Progenitor cell of endocrine pancreas (in vitro differentiated cells): Measurements from ENCODE around the gene DCBLD1. TPM values are rescaled to one million over a fixed set of nuclear protein-coding genes. Genes with fewer than 3 reads are reported as not detected.
A peak's percentile ranks its signal among the peaks of the same experiment; 100 is the strongest.

ENCODE experiments used
- DNase-seq: peaks from one replicate; pipeline ENCODE4 v3.0.0; 2021; ENCODE audit warnings: low spot score; ENCODE audit not compliant: unreplicated experiment
- H3K27ac Mint-ChIP-seq: 2 replicates; pipeline ENCODE4 v1.8.0; 2021; ENCODE audit warnings: mild to moderate bottlenecking, moderate library complexity, mixed read lengths
- H3K27me3 Mint-ChIP-seq: 2 replicates; pipeline ENCODE4 v1.8.0; 2021; ENCODE audit warnings: mixed read lengths
- H3K36me3 Mint-ChIP-seq: 2 replicates; pipeline ENCODE4 v1.8.0; 2022; ENCODE audit warnings: mixed read lengths; ENCODE audit not compliant: insufficient read depth
- H3K4me1 Mint-ChIP-seq: 2 replicates; pipeline ENCODE4 v1.8.0; 2021; ENCODE audit warnings: low read depth, mixed read lengths
- H3K4me3 Mint-ChIP-seq: 2 replicates; pipeline ENCODE4 v1.8.0; 2021; ENCODE audit warnings: low read depth, mild to moderate bottlenecking, moderate library complexity, mixed read lengths
- H3K9me3 Mint-ChIP-seq: 2 replicates; pipeline ENCODE4 v1.8.0; 2021; ENCODE audit warnings: low read depth, mixed read lengths
- total RNA-seq: library from RNA; stranded (reverse); gene quantifications from 2 replicates; pipeline ENCODE4 v1.2.1, GENCODE V29; 2021
- TF ChIP-seq, protein P1 (sequence below): fragments of 200-600 bp; sonication (generic); IDR thresholded peaks from one replicate; pipeline ENCODE4 v1.5.0; 2021; ENCODE audit warnings: antibody characterized with exemption, mild to moderate bottlenecking; ENCODE audit not compliant: unreplicated experiment

The DCBLD1 gene
- total RNA-seq, 1 donor from 2014 or later, result 37.4 TPM

DNA sequence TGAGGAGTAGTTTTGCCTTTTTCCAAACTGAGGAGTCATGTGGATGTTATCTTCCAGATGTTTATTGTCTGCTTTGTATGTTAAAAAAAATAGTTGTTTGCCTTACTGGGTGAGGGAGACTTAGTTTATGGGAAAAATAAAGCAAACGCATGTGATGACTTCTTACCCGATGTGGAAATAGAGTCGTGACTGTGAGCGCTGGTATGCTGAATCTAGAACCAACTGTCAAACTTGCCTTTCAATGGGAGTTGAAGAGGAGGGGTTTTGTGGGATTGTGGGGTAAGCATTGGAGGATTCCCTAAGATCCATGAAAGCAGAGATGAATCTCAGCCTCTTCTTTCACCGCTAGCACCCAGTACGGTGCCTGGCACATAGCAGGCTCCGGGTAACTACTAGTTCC lies 5.3 kb downstream of the DCBLD1 start:
- TF ChIP-seq, protein P1, sequence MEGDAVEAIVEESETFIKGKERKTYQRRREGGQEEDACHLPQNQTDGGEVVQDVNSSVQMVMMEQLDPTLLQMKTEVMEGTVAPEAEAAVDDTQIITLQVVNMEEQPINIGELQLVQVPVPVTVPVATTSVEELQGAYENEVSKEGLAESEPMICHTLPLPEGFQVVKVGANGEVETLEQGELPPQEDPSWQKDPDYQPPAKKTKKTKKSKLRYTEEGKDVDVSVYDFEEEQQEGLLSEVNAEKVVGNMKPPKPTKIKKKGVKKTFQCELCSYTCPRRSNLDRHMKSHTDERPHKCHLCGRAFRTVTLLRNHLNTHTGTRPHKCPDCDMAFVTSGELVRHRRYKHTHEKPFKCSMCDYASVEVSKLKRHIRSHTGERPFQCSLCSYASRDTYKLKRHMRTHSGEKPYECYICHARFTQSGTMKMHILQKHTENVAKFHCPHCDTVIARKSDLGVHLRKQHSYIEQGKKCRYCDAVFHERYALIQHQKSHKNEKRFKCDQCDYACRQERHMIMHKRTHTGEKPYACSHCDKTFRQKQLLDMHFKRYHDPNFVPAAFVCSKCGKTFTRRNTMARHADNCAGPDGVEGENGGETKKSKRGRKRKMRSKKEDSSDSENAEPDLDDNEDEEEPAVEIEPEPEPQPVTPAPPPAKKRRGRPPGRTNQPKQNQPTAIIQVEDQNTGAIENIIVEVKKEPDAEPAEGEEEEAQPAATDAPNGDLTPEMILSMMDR, result no peak
- Mint-ChIP-seq H3K4me1 (peaks cover 18% of the 10 kb centered on the region), H3K27me3 (no peaks in the 10 kb centered on the region), H3K9me3 (peaks cover 8% of the 10 kb centered on the region), H3K27ac (no peak overlapping the region), H3K36me3 (peaks cover 22% of the 10 kb centered on the region), H3K4me3 (no peak overlapping the region)
- no peak for DNase-seq

DNA sequence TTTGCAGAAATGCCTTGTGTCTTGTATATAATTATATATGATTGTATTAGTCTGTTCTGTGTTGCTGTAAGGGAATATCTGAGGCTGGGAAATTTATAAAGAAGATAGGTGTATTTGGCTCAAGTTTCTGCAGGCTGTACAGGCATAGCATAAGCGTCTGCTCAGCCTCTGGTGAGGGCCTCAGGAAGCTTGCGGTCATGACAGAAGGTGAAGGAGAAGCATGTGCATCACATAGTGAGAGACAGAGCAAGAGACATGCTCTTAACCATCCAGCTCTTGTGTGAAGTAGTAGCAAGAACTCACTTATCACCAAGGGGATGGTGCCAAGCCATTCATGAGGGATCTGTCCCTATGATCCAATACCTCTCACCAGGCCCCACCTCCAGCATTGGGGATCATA lies 6.5 kb downstream of the DCBLD1 start:
- H3K36me3 Mint-ChIP-seq, result peaks cover 22% of the 10 kb centered on the region
- no peaks in the 10 kb centered on the region for H3K27me3 Mint-ChIP-seq
- DNase-seq, result no peak
- H3K9me3 Mint-ChIP-seq, result peaks cover 8% of the 10 kb centered on the region
- H3K4me3 Mint-ChIP-seq, result no peak overlapping the region
- TF ChIP-seq, protein P1, result no peak
- H3K27ac Mint-ChIP-seq, result no peak overlapping the region
- peaks cover 16% of the 10 kb centered on the region for H3K4me1 Mint-ChIP-seq

DNA sequence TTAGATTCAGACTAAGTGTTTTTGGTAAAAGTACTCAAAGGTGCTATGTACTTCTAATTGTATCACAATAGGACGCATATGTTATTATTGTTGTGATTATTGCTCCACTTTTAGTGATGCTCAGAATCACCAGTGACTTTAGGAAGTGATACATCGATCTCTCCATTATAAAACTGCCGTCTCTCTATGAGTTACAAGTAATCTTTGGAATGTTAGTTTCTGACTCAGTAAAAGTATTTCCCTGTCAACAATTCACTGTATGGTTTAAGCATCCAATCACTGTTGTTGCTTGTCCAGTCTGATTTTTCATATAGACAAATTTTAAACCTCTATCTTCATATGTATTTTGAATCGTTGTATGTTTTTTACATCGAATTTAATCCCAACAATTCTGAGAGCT lies 9.4 kb downstream of the DCBLD1 start:
- H3K4me3 Mint-ChIP-seq, result no peak overlapping the region
- no peak for DNase-seq

DNA sequence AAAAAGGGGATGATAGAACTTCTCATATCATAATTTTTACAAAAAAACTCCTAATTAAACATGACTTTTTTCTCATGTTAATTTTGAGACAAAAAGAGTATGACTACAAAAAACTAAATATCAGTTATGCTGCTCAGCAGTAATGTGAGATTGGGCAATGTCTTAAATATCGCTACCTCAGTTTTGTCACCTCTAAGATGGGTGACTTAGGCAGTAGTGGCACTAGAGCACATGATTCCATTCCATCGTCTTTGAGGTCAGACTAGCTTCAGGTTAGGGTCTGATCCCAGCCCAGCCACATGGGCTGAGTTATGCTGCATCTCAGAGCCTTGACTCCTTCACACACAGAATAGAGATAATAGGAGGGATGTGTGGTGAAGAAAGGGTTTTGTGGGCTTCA lies 11.0 kb downstream of the DCBLD1 start:
- H3K4me1 Mint-ChIP-seq, result peaks cover 26% of the 10 kb centered on the region
- no peak overlapping the region for H3K27ac Mint-ChIP-seq
- no peak for DNase-seq
- peaks cover 6% of the 10 kb centered on the region for H3K36me3 Mint-ChIP-seq
- H3K4me3 Mint-ChIP-seq, result no peak overlapping the region
- H3K27me3 Mint-ChIP-seq, result no peaks in the 10 kb centered on the region
- H3K9me3 Mint-ChIP-seq, result peaks cover 3% of the 10 kb centered on the region
- TF ChIP-seq, protein P1, result no peak

More for the DNA sequence above, 9.4 kb downstream of the DCBLD1 start:
- TF ChIP-seq, protein P1, result no peak
- peaks cover 17% of the 10 kb centered on the region for H3K36me3 Mint-ChIP-seq
- H3K27ac Mint-ChIP-seq, result no peak overlapping the region
- H3K27me3 Mint-ChIP-seq, result no peaks in the 10 kb centered on the region
- peaks cover 21% of the 10 kb centered on the region for H3K4me1 Mint-ChIP-seq
- H3K9me3 Mint-ChIP-seq, result peaks cover 6% of the 10 kb centered on the region

DNA sequence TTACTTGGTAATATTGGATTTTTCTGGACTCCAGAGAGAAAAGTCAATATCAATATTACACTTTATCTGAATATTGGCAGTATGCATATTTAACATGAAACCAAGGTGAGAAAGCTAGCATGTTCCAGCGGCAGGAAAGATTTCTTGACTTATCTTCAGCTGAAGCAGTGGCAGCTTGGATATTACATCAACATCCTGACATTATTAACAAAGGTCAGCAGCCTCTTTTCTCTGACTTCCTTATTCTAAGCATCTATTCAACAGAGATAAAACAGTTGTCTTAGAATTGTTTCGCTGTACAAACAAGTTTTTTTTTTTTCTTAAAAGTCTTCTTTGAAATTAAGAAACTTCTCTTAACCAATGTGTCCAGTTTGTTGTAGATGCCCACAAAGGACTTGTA lies 11.8 kb downstream of the DCBLD1 start:
- H3K4me1 Mint-ChIP-seq, result peaks cover 26% of the 10 kb centered on the region
- DNase-seq, result no peak

More for the DNA sequence above, 11.8 kb downstream of the DCBLD1 start:
- Mint-ChIP-seq H3K4me3 (no peak overlapping the region), H3K9me3 (no peaks in the 10 kb centered on the region), H3K27ac (peak overlapping the region; percentile 43), H3K36me3 (peaks cover 1% of the 10 kb centered on the region), H3K27me3 (no peaks in the 10 kb centered on the region)
- TF ChIP-seq, protein P1, result no peak
